K562 (cell line): Measurements from ENCODE around the gene TRMT10B. TPM values are rescaled to one million over a fixed set of nuclear protein-coding genes. Genes with fewer than 3 reads are reported as not detected.

Experiments
- CXXC5 ChIP-seq: fragments of 250-450 bp; sonication (Bioruptor Pico); IDR thresholded peaks from 2 replicates; pipeline ENCODE4 v1.8.0; 2022; ENCODE audit warnings: inconsistent platforms, mild to moderate bottlenecking, moderate library complexity
- KLF6 ChIP-seq: fragments of 250-450 bp; sonication (Bioruptor Pico); IDR thresholded peaks from 2 replicates; pipeline ENCODE4 v1.4.0; 2020; ENCODE audit warnings: mild to moderate bottlenecking, moderate library complexity, borderline replicate concordance
- MLLT1 ChIP-seq, 2 experiments: fragments of 450-650 bp; IDR thresholded peaks; 2 replicates each; pipeline ENCODE4 v1.6.1; 2016
- MXI1 ChIP-seq: IDR thresholded peaks from 2 replicates; pipeline ENCODE4 v1.6.1; 2011; ENCODE audit warnings: low read depth, mild to moderate bottlenecking, improper control_type of control experiment, low read length
- RBM25 ChIP-seq: fragments of 200-400 bp; formaldehyde crosslinking; IDR thresholded peaks from 2 replicates; pipeline ENCODE4 v1.6.1; 2018; ENCODE audit warnings: low read length, low read depth, moderate library complexity; ENCODE audit not compliant: severe bottlenecking
- SMAD2 ChIP-seq: fragments of 150-350 bp; IDR thresholded peaks from 2 replicates; pipeline ENCODE4 v1.6.1; 2014; ENCODE audit warnings: low read depth, mild to moderate bottlenecking, low read length
- ZBTB40 ChIP-seq, 2 experiments: fragments of 450-650 bp in 1 of 2; sonication (generic) in 1 of 2; formaldehyde crosslinking in 1 of 2; IDR thresholded peaks; 2 replicates each; pipeline versions ENCODE4 v1.7.1 to v1.9.0; 2016 to 2022; ENCODE audit warnings: inconsistent platforms in 1 of 2, mild to moderate bottlenecking in 1 of 2, missing genetic modification reagents in 1 of 2
- ZNF184 ChIP-seq: sonication (generic); formaldehyde crosslinking; IDR thresholded peaks from 2 replicates; pipeline ENCODE4 v1.5.0; 2020; ENCODE audit warnings: missing genetic modification reagents
- ZNF354B ChIP-seq: fragments of 250-450 bp; sonication (Bioruptor Pico); IDR thresholded peaks from 2 replicates; pipeline ENCODE4 v1.4.0; 2020
- polyA plus RNA-seq, 8 experiments: library from polyadenylated mRNA; depleted of rRNA in 4 of 8; stranded (reverse) in 5 of 8; unstranded in 3 of 8; fragments of >200 nt; fragmentation: Nextera tagmentation in 2 of 8; fragmentation: Illumina TruSeq in 1 of 8; extraction: Ambion mirVana in 2 of 8; extraction: Trizol in 1 of 8; gene quantifications; 2 replicates each; pipeline versions ENCODE4 v1.2.1 to v1.2.3, GENCODE V29; 2011 to 2014; ENCODE audit warnings: inconsistent platforms in 1 of 8, missing spikeins in 1 of 8
- total RNA-seq, 7 experiments: library from RNA; depleted of rRNA in 6 of 7; stranded (reverse); fragments of >200 nt in 6 of 7; fragmentation: Illumina TruSeq in 2 of 7; extraction: Trizol in 2 of 7; gene quantifications; 2 replicates each; pipeline versions ENCODE4 v1.2.1 to v1.2.3, GENCODE V29; 2011 to 2021; ENCODE audit warnings: low replicate concordance in 1 of 7

TRMT10B gene
- total and polyA plus RNA-seq, 9 of the 15 experiments (the other 6 are each of a cell fraction or from before 2014, with no cell fraction given), result 2.9 to 13.4 (median 7.0) TPM

DNA sequence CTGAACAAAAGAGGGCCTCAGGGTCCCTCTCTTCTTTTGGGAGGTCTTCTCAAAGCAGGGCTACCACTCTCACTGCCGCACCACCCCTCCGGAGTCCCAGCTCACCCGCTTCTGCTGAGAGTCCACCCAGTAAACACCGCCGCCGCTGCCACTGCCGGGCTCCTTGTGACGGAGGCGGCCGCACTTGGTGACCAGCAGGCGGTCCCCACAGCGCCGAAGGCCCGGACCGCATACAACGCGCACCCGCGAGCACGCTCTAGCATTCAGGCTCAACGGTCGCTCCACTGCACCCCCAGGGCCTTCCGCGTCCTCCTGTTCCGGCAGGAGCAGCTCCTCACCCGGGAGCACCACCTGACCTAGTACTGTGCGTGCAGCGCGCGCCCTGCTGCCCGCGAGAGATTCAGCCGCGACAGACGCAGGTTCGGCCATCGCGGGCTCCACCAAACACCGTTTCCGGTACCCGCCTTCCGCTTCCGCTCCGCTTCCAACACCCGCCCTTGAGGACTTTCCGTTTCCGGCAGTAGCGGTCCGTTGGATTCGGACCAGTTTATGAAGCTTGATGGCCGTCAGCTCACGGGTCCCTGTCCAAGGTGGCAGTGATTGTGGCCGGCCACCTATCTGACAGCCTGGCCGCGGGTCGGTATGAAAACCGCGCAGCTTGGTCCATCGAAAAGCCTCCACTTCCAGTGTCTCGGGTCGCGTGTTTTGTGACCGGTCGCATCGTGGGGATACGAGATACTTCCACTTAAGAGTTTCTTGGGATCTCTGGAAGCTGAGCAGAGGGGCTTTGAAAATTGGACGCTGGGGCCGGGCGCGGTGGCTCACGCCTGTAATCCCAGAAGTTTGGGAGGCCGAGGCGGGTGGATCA lies 31.2 kb downstream of the TRMT10B start, which contains the start of gene EXOSC3 (continued):
- peak; percentile 99 for TF ChIP-seq ZBTB40 (IDR thresholded peaks at IDR 0.05)
- peak; percentile 25; the same call in 1 of the 2 replicates for TF ChIP-seq ZBTB40 (CRISPR knock-in tag; IDR thresholded peaks at IDR 0.05)
- no peak for TF ChIP-seq ZNF184 (CRISPR knock-in tag)
- no peak; a peak in 1 of 4 replicates for TF ChIP-seq MLLT1 (IDR thresholded peaks at IDR 0.05)
- no peak for TF ChIP-seq KLF6 (CRISPR knock-in tag)
- TF ChIP-seq RBM25, result no peak
- no peak for TF ChIP-seq ZNF354B
- no peak for TF ChIP-seq MXI1
- TF ChIP-seq SMAD2, result no peak
- peak; percentile 78 for TF ChIP-seq CXXC5
